ENCODE data around the gene ATP6V0B.

ATP6V0B gene

DNA sequence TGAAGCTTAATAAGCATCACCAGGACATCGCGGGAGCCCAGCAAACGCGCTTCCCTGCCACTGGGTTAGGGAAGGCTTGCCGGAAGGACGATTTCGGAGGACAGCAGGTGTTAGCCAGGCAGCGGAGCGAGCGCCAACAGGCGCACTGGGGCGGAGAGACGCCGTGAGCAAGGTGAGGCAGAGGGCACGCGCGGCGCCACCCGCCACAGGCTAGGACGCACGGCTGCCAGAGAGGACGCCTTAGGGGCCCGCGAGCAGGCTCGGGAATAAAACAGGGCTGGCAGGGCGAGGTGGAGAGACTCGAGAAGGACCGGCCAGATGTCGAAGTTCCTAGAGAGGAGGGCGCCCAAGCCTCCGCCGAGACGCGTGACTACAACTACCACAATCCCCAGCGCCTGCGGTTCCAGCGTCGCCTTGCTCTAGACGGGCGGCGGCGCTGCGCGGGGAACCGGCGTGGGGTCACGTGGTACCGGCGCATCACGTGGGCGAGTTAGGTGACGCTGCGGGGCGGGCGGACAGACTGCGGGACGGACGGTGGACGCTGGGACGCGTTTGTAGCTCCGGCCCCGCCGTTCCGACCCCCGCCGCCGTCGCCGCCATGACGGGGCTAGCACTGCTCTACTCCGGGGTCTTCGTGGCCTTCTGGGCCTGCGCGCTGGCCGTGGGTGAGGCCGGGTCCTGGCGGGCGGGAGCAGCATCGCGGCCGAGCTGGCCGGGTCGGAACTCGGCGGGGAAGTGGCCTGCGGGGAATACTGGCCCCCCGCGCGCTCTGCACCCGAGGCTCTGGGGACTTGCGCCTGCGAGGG, at the start of gene ATP6V0B:
Gene ATP6V0B (plus strand): TSS at position 518 of the 806 bp plus-strand sequence. CDS start 81 bp downstream, at position 599.
- DNase-seq (ENCODE audit: low spot score), result peak; percentile 95

DNA sequence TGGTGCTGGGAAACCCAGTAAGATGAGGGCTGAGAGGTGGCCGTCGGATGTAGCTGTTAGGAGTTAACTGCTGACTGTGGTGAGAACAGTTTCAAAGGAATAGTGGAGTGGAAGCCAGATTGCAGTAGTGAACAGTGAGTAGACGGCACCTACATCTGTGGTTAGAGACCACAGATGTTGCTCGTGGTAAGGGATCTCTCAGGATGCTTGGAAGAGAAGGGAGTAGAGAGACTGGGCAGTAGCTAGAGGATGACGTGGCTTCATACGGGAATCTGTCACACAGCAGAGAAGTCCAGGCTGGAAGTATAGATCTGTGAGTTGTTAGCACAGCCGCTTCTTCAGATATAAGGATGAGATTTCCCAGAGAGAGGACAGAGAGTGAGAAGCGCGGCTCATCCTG, 48.9 kb upstream of the ATP6V0B start:
- no peak for DNase-seq (ENCODE audit: low spot score)

DNA sequence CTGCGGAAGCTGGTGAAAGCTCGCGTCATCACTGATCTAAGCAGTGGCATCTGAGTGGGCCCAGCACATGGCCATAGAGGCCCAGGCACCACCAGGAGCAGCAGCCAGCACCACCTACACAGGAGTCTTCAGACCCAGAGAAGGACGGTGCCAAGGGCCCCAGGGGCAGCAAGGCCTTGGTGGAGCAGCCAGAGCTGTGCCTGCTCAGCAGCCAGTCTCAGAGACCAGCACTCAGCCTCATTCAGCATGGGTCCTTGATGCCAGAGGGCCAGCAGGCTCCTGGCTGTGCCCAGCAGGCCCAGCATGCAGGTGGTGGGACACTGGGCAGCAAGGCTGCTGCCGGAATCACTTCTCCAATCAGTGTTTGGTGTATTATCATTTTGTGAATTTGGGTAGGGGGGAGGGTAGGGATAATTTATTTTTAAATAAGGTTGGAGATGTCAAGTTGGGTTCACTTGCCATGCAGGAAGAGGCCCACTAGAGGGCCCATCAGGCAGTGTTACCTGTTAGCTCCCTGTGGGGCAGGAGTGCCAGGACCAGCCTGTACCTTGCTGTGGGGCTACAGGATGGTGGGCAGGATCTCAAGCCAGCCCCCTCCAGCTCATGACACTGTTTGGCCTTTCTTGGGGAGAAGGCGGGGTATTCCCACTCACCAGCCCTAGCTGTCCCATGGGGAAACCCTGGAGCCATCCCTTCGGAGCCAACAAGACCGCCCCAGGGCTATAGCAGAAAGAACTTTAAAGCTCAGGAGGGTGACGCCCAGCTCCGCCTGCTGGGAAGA, 44.4 kb upstream of the ATP6V0B start:
- DNase-seq (ENCODE audit: low spot score), result no peak

DNA sequence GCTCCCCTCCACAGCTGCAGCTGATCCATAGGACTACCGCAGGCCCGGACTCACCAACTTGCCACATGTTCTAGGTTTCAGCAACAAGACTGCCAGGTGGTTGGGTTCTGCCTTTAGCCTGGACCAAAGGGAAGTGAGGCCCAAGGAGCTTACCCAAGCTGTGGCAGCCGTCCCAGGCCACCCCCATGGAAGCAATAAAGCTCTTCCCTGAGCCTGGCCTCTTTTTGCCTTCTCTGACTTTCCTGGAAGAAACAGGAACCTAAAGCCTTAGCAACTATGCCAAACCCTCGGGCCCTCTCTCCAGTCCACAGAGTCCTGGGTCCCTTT, 43.8 kb upstream of the ATP6V0B start:
- DNase-seq (ENCODE audit: low spot score), result no peak

GRCh38 chr1:43931711-43932660, 42.8 kb upstream of the ATP6V0B start:
- DNase-seq (ENCODE audit: low spot score), result no peak

GRCh38 chr1:43932786-43933385, 41.9 kb upstream of the ATP6V0B start:
- DNase-seq (ENCODE audit: low spot score), result no peak

- DNase-seq (ENCODE audit: low spot score), result no peak
Observed at GRCh38 chr1:43933386-43934100, 41.2 kb upstream of the ATP6V0B start, which contains the start of gene ARTN. ARTN (plus strand) TSS chr1:43933801; CDS start chr1:43935657, 1,856 bp downstream.

- peak; percentile 82 for DNase-seq (ENCODE audit: low spot score)
Observed at GRCh38 chr1:43934101-43934985, 40.4 kb upstream of the ATP6V0B start.

- no peak for DNase-seq (ENCODE audit: low spot score)
Observed at GRCh38 chr1:43934986-43935324, 39.8 kb upstream of the ATP6V0B start.

DNA sequence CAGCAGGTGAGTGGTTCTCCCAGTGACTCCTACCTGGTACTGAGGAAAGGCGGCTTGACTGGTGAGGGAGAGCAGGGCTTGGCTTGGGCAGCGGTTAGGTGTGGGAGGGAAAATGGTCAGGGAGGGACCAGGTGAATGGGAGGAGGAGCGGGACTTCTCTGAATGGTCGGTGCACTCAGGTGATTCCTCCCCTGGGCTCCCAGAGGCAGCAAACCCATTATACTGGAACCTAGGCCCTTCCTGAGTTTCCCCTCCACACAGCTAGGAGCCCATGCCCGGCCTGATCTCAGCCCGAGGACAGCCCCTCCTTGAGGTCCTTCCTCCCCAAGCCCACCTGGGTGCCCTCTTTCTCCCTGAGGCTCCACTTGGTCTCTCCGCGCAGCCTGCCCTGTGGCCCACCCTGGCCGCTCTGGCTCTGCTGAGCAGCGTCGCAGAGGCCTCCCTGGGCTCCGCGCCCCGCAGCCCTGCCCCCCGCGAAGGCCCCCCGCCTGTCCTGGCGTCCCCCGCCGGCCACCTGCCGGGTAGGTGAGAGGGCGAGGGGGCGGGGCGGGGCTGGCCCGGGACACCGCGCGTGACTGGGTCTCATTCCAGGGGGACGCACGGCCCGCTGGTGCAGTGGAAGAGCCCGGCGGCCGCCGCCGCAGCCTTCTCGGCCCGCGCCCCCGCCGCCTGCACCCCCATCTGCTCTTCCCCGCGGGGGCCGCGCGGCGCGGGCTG, 38.9 kb upstream of the ATP6V0B start:
- no peak for DNase-seq (ENCODE audit: low spot score)

DNA sequence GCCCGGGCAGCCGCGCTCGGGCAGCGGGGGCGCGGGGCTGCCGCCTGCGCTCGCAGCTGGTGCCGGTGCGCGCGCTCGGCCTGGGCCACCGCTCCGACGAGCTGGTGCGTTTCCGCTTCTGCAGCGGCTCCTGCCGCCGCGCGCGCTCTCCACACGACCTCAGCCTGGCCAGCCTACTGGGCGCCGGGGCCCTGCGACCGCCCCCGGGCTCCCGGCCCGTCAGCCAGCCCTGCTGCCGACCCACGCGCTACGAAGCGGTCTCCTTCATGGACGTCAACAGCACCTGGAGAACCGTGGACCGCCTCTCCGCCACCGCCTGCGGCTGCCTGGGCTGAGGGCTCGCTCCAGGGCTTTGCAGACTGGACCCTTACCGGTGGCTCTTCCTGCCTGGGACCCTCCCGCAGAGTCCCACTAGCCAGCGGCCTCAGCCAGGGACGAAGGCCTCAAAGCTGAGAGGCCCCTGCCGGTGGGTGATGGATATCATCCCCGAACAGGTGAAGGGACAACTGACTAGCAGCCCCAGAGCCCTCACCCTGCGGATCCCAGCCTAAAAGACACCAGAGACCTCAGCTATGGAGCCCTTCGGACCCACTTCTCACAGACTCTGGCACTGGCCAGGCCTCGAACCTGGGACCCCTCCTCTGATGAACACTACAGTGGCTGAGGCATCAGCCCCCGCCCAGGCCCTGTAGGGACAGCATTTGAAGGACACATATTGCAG, 38.2 kb upstream of the ATP6V0B start:
- no peak for DNase-seq (ENCODE audit: low spot score)

GRCh38 chr1:43937179-43937865, 37.4 kb upstream of the ATP6V0B start:
- no peak for DNase-seq (ENCODE audit: low spot score)

DNA sequence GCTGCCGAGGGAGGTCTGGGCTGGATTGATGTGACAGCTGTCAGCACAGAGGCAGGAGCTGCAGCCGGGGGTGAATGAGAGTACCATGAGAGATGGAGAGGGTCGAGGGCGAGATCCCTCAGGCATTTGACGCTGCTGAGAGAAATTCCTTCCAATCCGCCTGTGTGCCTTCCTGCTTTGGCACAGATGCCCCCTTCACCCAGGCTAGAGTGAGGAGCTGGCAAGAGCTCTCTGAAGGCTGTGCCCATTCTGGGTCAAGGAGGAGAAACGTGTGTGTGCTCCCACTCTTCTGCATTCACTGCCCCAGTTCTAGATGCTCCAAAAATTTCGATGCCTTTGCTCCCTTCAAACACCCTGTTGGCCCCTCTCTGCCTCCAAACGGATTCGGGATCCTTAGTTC, 36.4 kb upstream of the ATP6V0B start:
- no peak for DNase-seq (ENCODE audit: low spot score)

DNA sequence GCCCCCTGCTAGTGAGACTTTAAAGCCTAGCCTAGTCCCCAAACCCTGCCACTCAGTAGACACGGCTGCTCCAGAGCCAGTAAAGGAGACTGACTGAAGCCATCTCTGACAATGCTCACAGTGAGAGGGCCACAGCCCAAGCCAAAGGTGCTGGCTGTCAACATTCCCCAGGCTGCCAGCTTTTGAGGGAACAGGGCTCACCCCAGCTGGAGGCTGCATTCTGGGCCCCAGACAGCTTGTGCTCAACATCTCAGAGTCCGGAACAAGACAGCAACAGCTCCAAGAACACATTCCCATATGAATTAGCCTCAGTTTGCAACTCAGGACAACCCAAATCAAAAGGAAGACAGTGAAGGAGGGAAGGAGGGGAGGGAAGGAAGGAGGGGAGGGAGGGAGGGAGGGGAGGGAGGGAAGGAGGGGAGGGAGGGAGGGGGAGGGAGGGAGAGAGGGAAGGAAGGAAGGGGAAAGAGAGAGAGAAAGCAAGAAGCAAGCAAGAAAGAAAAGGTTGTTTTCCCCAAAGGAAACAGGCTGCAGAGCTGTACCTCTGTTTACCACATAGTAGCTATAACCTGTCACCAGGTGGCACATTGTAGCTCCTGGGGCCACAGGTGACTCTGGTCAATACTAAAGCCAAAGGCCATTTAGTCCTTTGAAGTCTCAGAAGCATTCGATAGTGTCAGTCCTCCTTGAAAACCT, 35.7 kb upstream of the ATP6V0B start:
- no peak for DNase-seq (ENCODE audit: low spot score)

GRCh38 chr1:43942411-43942810, 32.3 kb upstream of the ATP6V0B start:
- no peak for DNase-seq (ENCODE audit: low spot score)

- no peak for DNase-seq (ENCODE audit: low spot score)
Observed at GRCh38 chr1:43944860-43945259, 29.9 kb upstream of the ATP6V0B start.

- DNase-seq (ENCODE audit: low spot score), result no peak
Observed at GRCh38 chr1:43945674-43946235, 29.0 kb upstream of the ATP6V0B start.

All from left forelimb (tissue), 1 donor.